ENCODE data around the gene SLC17A7.

DNA sequence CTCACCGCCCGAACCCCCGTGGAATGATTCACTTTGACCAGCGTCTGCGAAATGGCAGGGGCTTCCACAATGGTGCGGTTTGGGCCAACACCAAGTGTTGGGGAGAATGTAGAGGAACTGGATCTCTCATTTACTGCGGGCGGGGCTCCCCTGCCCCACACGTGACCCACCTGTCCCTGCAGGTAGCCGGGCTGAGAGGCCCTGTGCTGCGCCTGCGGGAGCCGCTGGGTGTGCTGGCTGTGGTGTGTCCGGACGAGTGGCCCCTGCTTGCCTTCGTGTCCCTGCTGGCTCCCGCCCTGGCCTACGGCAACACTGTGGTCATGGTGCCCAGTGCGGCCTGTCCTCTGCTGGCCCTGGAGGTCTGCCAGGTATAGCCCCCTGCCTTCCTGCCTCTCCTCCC lies 26.9 kb upstream of the SLC17A7 start:
- TF ChIP-seq EZH2 (IDR thresholded peaks at IDR 0.05; ENCODE audit: borderline replicate concordance, low read depth, low read length, severe bottlenecking): no peak
- TF ChIP-seq POLR2AphosphoS5 (IDR thresholded peaks at IDR 0.05; ENCODE audit: insufficient read depth, low read depth, low read length): no peak
- TF ChIP-seq, protein P1, sequence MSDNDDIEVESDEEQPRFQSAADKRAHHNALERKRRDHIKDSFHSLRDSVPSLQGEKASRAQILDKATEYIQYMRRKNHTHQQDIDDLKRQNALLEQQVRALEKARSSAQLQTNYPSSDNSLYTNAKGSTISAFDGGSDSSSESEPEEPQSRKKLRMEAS (IDR thresholded peaks at IDR 0.05; ENCODE audit: insufficient read depth, insufficient read length): no peak
- TF ChIP-seq, protein P2, sequence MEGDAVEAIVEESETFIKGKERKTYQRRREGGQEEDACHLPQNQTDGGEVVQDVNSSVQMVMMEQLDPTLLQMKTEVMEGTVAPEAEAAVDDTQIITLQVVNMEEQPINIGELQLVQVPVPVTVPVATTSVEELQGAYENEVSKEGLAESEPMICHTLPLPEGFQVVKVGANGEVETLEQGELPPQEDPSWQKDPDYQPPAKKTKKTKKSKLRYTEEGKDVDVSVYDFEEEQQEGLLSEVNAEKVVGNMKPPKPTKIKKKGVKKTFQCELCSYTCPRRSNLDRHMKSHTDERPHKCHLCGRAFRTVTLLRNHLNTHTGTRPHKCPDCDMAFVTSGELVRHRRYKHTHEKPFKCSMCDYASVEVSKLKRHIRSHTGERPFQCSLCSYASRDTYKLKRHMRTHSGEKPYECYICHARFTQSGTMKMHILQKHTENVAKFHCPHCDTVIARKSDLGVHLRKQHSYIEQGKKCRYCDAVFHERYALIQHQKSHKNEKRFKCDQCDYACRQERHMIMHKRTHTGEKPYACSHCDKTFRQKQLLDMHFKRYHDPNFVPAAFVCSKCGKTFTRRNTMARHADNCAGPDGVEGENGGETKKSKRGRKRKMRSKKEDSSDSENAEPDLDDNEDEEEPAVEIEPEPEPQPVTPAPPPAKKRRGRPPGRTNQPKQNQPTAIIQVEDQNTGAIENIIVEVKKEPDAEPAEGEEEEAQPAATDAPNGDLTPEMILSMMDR (IDR thresholded peaks at IDR 0.05; ENCODE audit: extremely low read depth in 1 of 2, insufficient read depth in 1 of 2, low read depth in 1 of 2, low read length in 2 of 2): no peak
- TF ChIP-seq POLR2A (IDR thresholded peaks at IDR 0.05; ENCODE audit: low read depth, low read length): no peak
- TF ChIP-seq JUN (IDR thresholded peaks at IDR 0.05; ENCODE audit: borderline replicate concordance, insufficient read depth, insufficient read length, low read depth): no peak
- no peak for TF ChIP-seq FOS (IDR thresholded peaks at IDR 0.05; ENCODE audit: borderline replicate concordance, insufficient read depth, low read length)
- TF ChIP-seq MYC (IDR thresholded peaks at IDR 0.05; ENCODE audit: low read depth, low read length): no peak
- TF ChIP-seq GATA2 (IDR thresholded peaks at IDR 0.05; ENCODE audit: insufficient read depth, insufficient read length, low read depth, low read length): no peak
